Hematopoietic multipotent progenitor cell treated with erythropoietin and hydrocortisone succinate and interleukin-3 and kit ligand, for 17 days (in vitro differentiated cells): ENCODE results near the gene ILK.

Experiments used
- DNase-seq: peaks from one replicate; pipeline ENCODE4 v3.0.0-alpha.2; 2015; ENCODE audit warnings: low spot score

ILK gene

DNA sequence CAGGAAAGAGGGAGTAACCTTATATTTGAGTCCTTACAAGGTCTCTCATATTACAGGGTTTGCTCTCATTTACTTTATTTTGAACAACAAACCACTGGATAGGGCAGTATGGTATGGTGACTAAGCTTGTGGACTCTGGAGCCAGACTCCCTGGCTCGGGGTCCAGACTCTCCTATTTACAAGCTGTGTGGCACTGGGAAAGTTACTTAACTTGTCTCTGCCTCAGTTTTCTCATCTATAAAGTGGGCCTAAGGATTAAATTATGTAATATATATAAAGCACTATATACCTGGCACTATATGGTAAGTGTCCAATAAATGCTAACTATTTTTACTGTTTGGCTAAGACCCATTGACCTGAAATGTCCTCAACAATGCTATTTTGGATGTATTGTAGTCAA lies 53.8 kb downstream of the ILK start:
- no peak for DNase-seq

DNA sequence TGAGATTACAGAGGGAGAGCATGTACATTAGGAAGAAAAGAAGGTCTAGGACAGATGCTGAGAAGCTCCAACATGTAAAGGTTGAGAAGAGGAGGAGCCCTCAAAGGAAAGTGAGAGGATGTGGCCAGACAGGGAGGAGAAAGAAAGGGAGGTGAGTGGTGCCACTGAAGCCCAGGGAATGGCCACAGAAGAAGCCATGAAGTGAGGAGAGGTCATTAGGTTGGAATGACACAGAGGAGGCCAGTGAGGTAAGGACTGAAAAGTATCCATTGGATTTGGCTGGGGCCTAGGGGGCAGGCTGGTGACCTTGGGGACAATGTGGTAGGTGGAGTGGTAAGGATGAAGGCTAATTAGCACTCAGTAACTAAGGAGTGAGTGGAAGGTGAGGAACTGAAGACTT lies 55.1 kb downstream of the ILK start:
- DNase-seq, result no peak
